Adrenal gland (tissue), 12 donors: Measurements from ENCODE around the gene DEFB132. TPM values are rescaled to one million over a fixed set of nuclear protein-coding genes. Genes with fewer than 3 reads are reported as not detected.

ENCODE experiments used
- DNase-seq, 7 donors: peaks; one replicate each; pipeline ENCODE4 v3.0.0-alpha.2; 2019 to 2020
- H3K27ac ChIP-seq, 5 donors: fragments of 200-600 bp; sonication (generic) in 4 of 5; 1 replicate in 3 of 5; 2 replicates in 2 of 5; pipeline versions ENCODE4 v1.5.1 to v1.8.0; 2016 to 2020; ENCODE audit warnings: mild to moderate bottlenecking in 1 of 5
- H3K27me3 ChIP-seq: fragments of 200-600 bp; 2 replicates; pipeline ENCODE4 v1.8.0; 2021
- H3K36me3 ChIP-seq, 2 donors: fragments of 200-600 bp; replicated peaks in 1 of 2; 1 replicate in 1 of 2; 2 replicates in 1 of 2; pipeline versions ENCODE4 v1.5.1 to v1.8.0; 2018 to 2022
- H3K4me1 ChIP-seq, 2 donors: fragments of 200-600 bp; replicated peaks in 1 of 2; 1 replicate in 1 of 2; 2 replicates in 1 of 2; pipeline versions ENCODE4 v1.5.1 to v1.8.0; 2018 to 2021
- H3K4me3 ChIP-seq, 4 donors: fragments of 200-600 bp; sonication (generic) in 3 of 4; one replicate each; pipeline ENCODE4 v1.5.1; 2016 to 2018
- H3K9me3 ChIP-seq, 3 donors: fragments of 200-600 bp; sonication (generic) in 1 of 3; replicated peaks in 1 of 3; 1 replicate in 2 of 3; 2 replicates in 1 of 3; pipeline versions ENCODE4 v1.5.1 to v1.8.0; 2016 to 2021
- POLR2A ChIP-seq, 2 donors: fragments of 450-650 bp; IDR thresholded peaks; one replicate each; pipeline ENCODE4 v1.6.1; 2017; ENCODE audit warnings: antibody characterized with exemption in 2 of 2, mild to moderate bottlenecking in 2 of 2, moderate library complexity in 1 of 2
- WGBS, 4 donors: extraction: QIAGEN DNeasy Blood & Tissue Kit in 2 of 4; methylation state at CpG; one replicate each; pipeline versions ENCODE4 v1.1.5 to v1.1.7; 2013 to 2017; 5-methylcytosine and 5-hydroxymethylcytosine counted together
- intact Hi-C, 2 donors: fragments of 100-400 bp; cut with DNase I; formaldehyde crosslinking; loops; one replicate each; pipeline versions ENCODE4 v1.14.1 to v1.15.0; 2022 to 2023
- polyA plus RNA-seq, 3 donors: library from polyadenylated mRNA; stranded (reverse); fragments of 200-250 nt in 2 of 3; fragments of 350-450 nt in 1 of 3; fragmentation: Illumina TruSeq in 1 of 3; extraction: RNeasy Lipid Tissue Mini Kit (QIAGEN cat#74804) in 1 of 3; gene quantifications; one replicate each; pipeline ENCODE4 v1.2.3, GENCODE V29; 2013 to 2014
- total RNA-seq, 9 donors: library from RNA; depleted of rRNA in 4 of 9; stranded (reverse); fragments of >200 nt in 4 of 9; fragments of 120-200 nt in 1 of 9; fragmentation: NEBNext Ultra II Directional in 1 of 9; extraction: Animal tissue kit (Norgen Biotek cat#: 25700) in 1 of 9; gene quantifications; one replicate each; pipeline versions ENCODE4 v1.1.0 to v1.2.4, GENCODE V29; 2013 to 2023
- TF ChIP-seq, protein P1 (sequence below), 6 experiments: fragments of 450-650 bp in 4 of 6; fragments of 200-600 bp in 2 of 6; sonication (generic) in 1 of 6; IDR thresholded peaks; 1 replicate in 5 of 6; 2 replicates in 1 of 6; pipeline versions ENCODE4 v1.5.1 to v1.8.0; 2016 to 2021; ENCODE audit warnings: antibody characterized with exemption in 6 of 6, mild to moderate bottlenecking in 2 of 6, moderate library complexity in 1 of 6
- donor health status: healthy with polysubstance abuse.
- donor health status: Bipolar disorder and iron deficiency.
- donor health status: DM: yes; HTN: yes; CAD: no.
- donor health status: DM: no; HTN: no; CAD: no.
- donor health status: DM: no; HTN: no; CAD: no.
- donor health status: DM: yes; HTN: yes; CAD: no.

The DEFB132 gene
- total and polyA plus RNA-seq, 12 donors, result 0.03 TPM; not detected in 11

- Histone ChIP-seq H3K9me3 (no peaks in the 10 kb centered on the region), H3K4me1 (peaks cover 30 to 34% of the 10 kb centered on the region in 2 donors), H3K27ac (peak overlapping the region in 2 of 5 donors; percentile 62 to 99), H3K36me3 (no peaks in the 10 kb centered on the region), H3K27me3 (no peaks in the 10 kb centered on the region), H3K4me3 (no peak overlapping the region)
- no peak for DNase-seq
- 75 to 81% (median 79%) methylated on average over 13 of the region's 13 CpGs for WGBS, 4 donors
- intact Hi-C loops, result no loop called here
- no peak for TF ChIP-seq POLR2A (IDR thresholded peaks at IDR 0.05)
- TF ChIP-seq, protein P1, sequence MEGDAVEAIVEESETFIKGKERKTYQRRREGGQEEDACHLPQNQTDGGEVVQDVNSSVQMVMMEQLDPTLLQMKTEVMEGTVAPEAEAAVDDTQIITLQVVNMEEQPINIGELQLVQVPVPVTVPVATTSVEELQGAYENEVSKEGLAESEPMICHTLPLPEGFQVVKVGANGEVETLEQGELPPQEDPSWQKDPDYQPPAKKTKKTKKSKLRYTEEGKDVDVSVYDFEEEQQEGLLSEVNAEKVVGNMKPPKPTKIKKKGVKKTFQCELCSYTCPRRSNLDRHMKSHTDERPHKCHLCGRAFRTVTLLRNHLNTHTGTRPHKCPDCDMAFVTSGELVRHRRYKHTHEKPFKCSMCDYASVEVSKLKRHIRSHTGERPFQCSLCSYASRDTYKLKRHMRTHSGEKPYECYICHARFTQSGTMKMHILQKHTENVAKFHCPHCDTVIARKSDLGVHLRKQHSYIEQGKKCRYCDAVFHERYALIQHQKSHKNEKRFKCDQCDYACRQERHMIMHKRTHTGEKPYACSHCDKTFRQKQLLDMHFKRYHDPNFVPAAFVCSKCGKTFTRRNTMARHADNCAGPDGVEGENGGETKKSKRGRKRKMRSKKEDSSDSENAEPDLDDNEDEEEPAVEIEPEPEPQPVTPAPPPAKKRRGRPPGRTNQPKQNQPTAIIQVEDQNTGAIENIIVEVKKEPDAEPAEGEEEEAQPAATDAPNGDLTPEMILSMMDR (IDR thresholded peaks at IDR 0.05), result no peak
Measured at GRCh38 chr20:301886-302848, 44.6 kb downstream of the DEFB132 start.

- H3K27ac ChIP-seq, result no peak overlapping the region
- H3K4me1 ChIP-seq, result peaks cover 14 to 29% of the 10 kb centered on the region in 2 donors
- intact Hi-C loops, result no loop called here
- H3K27me3 ChIP-seq, result no peaks in the 10 kb centered on the region
- no peaks in the 10 kb centered on the region for H3K36me3 ChIP-seq
- no peak for DNase-seq
- H3K4me3 ChIP-seq, result no peak overlapping the region
- H3K9me3 ChIP-seq, result no peaks in the 10 kb centered on the region
- TF ChIP-seq, protein P1 (IDR thresholded peaks at IDR 0.05), result no peak
- no peak for TF ChIP-seq POLR2A (IDR thresholded peaks at IDR 0.05)
- WGBS, 4 donors, result 72 to 84% (median 76%) methylated on average over 6 to 11 of the region's 11 CpGs
Measured at GRCh38 chr20:305745-306144, 48.2 kb downstream of the DEFB132 start.

DNA sequence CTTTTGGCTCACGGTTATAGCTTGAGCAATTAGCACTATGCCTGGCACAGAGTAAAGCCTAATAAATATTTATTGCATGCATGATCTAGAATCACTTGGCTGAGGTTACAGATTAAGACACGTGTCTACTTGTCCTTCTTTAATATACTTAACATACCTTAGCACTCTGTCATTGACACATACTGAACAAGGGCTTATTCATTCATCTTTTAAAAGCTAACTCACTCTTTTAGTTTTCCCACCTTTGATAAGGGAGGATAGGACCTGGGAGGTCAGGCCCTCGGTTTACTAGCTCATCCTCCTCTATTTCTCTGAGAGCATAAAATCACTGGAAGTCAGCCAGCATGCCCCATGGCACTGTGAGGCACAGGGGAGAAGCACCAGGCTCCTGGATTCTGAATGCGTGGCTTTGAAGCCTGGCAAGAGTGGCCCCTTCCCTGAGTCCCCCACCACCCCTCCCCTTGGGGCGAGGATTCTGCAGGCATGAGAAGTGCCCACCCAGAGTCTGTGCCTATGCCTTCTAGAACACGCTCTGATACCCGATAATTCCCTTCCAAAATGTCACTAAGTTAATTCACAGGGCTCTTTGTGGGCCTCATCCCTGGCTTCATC lies 51.0 kb downstream of the DEFB132 start:
- H3K27ac ChIP-seq, result peak overlapping the region in 2 of 5 donors; percentile 93
- H3K4me3 ChIP-seq, result no peak overlapping the region
- TF ChIP-seq POLR2A (IDR thresholded peaks at IDR 0.05), result no peak
- TF ChIP-seq, protein P1 (IDR thresholded peaks at IDR 0.05), result no peak
- no peaks in the 10 kb centered on the region for H3K27me3 ChIP-seq
- intact Hi-C loops, result no loop called here
- WGBS, 4 donors, result 68 to 78% (median 69%) methylated on average over 6 to 7 of the region's 7 CpGs
- peaks cover 8 to 16% of the 10 kb centered on the region in 2 donors for H3K4me1 ChIP-seq
- H3K36me3 ChIP-seq, result no peaks in the 10 kb centered on the region
- no peak for DNase-seq
- H3K9me3 ChIP-seq, result no peaks in the 10 kb centered on the region

GRCh38 chr20:309306-309840 lies 51.8 kb downstream of the DEFB132 start:
- H3K9me3 ChIP-seq, result no peaks in the 10 kb centered on the region
- TF ChIP-seq, protein P1 (IDR thresholded peaks at IDR 0.05), result no peak
- TF ChIP-seq POLR2A (IDR thresholded peaks at IDR 0.05), result no peak
- H3K27me3 ChIP-seq, result no peaks in the 10 kb centered on the region
- H3K4me1 ChIP-seq, result peaks cover 8 to 16% of the 10 kb centered on the region in 2 donors
- peak in 1 of 7 donors; percentile 27 for DNase-seq
- H3K4me3 ChIP-seq, result peak overlapping the region in 2 of 4 donors; percentile 24 to 68
- intact Hi-C loops, result no loop called here
- WGBS, 4 donors, result 2 to 6% (median 5%) methylated on average over 6 of the region's 6 CpGs
- peak overlapping the region; percentile 63 to 93 (median 81) for H3K27ac ChIP-seq
- H3K36me3 ChIP-seq, result no peaks in the 10 kb centered on the region
